Fibroblast of villous mesenchyme (primary cell): ENCODE data around the gene EIF3B. TPM values are rescaled to one million over a fixed set of nuclear protein-coding genes. Genes with fewer than 3 reads are reported as not detected.
A peak's percentile ranks its signal among the peaks of the same experiment; 100 is the strongest.

Experiments used
- DNase-seq: peaks from one replicate; pipeline ENCODE4 v3.0.0-alpha.2; 2010; ENCODE audit warnings: low read depth
- H3K4me3 ChIP-seq: 2 replicates; pipeline ENCODE4 v1.5.1; 2011; ENCODE audit warnings: low read depth, mild to moderate bottlenecking, low read length
- total RNA-seq: library from RNA; depleted of rRNA; stranded (reverse); fragments of >200 nt; gene quantifications from 2 replicates; pipeline ENCODE4 v1.2.3, GENCODE V29; 2012
- TF ChIP-seq, protein P1 (sequence below): IDR thresholded peaks from 2 replicates; pipeline ENCODE4 v1.5.1; 2012; ENCODE audit warnings: low read depth, mild to moderate bottlenecking, low read length; ENCODE audit not compliant: insufficient read depth

The EIF3B gene
- total RNA-seq, 1 donor, result 210 TPM

DNA sequence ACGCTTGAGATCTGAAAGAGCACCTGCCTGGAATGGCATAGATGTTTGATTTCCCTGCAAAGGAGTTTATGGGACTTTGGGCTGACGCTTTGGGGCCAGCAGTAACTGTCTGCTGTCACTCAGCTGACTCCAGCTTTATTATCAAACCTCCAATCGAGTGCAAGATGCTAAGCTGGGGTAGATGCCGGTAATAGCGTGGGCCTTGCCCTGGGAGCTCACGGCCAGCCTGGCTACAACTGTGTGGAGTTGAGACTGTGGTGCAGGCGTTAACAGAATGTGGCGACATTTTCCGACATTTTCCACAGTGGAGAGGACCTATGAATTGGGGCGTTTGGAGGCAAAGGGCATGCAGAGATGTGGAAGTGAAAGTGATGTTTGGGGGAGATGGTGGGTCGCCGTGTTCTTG, 50.1 kb downstream of the EIF3B start:
- no peak for DNase-seq
- peak overlapping the region; percentile 78 for H3K4me3 ChIP-seq
- TF ChIP-seq, protein P1, sequence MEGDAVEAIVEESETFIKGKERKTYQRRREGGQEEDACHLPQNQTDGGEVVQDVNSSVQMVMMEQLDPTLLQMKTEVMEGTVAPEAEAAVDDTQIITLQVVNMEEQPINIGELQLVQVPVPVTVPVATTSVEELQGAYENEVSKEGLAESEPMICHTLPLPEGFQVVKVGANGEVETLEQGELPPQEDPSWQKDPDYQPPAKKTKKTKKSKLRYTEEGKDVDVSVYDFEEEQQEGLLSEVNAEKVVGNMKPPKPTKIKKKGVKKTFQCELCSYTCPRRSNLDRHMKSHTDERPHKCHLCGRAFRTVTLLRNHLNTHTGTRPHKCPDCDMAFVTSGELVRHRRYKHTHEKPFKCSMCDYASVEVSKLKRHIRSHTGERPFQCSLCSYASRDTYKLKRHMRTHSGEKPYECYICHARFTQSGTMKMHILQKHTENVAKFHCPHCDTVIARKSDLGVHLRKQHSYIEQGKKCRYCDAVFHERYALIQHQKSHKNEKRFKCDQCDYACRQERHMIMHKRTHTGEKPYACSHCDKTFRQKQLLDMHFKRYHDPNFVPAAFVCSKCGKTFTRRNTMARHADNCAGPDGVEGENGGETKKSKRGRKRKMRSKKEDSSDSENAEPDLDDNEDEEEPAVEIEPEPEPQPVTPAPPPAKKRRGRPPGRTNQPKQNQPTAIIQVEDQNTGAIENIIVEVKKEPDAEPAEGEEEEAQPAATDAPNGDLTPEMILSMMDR, result no peak

GRCh38 chr7:2405201-2405600, 50.6 kb downstream of the EIF3B start:
- TF ChIP-seq, protein P1, result no peak
- no peak overlapping the region for H3K4me3 ChIP-seq
- DNase-seq, result no peak

- DNase-seq, result no peak
- H3K4me3 ChIP-seq, result no peak overlapping the region
- TF ChIP-seq, protein P1, result no peak
Measured at GRCh38 chr7:2405601-2406345, 51.1 kb downstream of the EIF3B start.

DNA sequence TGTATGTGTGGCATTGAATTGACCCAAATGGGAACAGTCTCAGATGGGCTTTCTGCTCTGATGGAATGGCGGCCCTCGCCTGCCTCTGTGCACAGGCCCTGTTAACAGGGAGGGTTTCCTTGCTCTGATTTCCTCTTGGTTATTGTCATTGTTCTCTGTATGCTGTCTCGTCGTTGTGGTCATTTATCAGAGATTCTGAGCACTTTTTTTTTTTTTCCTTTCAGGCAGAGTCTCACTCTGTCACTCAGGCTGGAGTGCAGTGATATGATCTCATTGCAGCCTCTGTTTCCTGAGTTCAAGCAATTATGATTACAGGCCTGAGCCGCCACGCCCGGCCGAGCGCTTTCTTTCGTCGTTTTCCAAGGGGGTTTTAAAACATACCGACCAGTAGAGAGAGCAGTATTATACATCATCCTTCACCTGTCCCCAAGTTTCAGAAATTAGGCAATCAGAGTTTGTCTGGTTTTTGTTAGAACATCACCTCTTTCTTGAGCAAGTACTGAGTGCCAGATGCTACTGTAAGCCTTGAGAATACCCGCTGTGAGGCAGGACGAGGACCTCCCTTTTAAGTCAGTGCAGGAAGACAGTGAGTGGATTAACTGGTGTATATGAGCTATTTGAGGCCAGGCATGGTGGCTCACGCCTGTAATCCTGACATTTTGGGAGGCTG, 55.3 kb downstream of the EIF3B start:
- DNase-seq, result no peak
- H3K4me3 ChIP-seq, result no peak overlapping the region
- TF ChIP-seq, protein P1, result no peak

- TF ChIP-seq, protein P1, result no peak
- DNase-seq, result no peak
- no peak overlapping the region for H3K4me3 ChIP-seq
Measured at GRCh38 chr7:2411049-2411448, 56.4 kb downstream of the EIF3B start.

- TF ChIP-seq, protein P1, result no peak
- no peak overlapping the region for H3K4me3 ChIP-seq
- DNase-seq, result no peak
Measured at GRCh38 chr7:2411815-2412586, 57.4 kb downstream of the EIF3B start.
